GM12801 (cell line): ENCODE measurements around the gene IPP.

Experiments
- TF ChIP-seq, protein P1 (sequence below): IDR thresholded peaks from one replicate; pipeline ENCODE4 v1.5.1; 2011; ENCODE audit warnings: control low read depth; ENCODE audit not compliant: insufficient read length; ENCODE audit errors: extremely low read depth

The IPP gene

DNA sequence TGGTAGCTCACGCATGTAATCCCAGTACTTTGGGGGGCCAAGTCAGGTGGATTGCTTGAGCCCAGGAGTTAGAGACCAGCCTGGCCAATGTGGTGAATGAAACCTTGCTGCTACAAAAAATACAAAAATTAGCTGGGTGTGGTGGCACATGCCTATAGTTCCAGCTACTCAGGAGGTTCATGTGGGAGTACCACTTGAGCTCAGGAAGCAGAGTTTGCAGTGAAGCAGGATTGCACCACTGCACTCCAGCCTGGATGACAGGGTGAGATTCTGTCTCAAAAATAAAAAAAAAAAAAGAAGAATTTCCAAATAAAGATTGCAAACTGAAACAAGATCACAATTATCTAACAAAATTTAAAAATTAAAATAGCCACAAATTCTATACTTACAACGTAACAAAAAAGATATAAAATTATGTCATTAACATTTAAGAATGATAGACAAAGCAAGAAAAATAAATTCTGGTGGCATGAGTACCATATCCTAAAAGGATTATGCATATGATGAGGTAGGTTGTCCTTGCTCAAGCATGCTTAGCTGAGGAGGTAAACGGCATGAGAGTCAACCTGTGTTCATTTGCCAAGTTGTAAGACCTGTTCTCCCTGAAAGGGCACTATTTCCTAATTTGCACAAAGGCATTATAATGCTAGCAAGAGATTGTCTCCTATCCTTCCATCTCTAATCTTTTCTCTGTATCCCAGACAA, 20.2 kb downstream of the IPP start:
- TF ChIP-seq, protein P1, sequence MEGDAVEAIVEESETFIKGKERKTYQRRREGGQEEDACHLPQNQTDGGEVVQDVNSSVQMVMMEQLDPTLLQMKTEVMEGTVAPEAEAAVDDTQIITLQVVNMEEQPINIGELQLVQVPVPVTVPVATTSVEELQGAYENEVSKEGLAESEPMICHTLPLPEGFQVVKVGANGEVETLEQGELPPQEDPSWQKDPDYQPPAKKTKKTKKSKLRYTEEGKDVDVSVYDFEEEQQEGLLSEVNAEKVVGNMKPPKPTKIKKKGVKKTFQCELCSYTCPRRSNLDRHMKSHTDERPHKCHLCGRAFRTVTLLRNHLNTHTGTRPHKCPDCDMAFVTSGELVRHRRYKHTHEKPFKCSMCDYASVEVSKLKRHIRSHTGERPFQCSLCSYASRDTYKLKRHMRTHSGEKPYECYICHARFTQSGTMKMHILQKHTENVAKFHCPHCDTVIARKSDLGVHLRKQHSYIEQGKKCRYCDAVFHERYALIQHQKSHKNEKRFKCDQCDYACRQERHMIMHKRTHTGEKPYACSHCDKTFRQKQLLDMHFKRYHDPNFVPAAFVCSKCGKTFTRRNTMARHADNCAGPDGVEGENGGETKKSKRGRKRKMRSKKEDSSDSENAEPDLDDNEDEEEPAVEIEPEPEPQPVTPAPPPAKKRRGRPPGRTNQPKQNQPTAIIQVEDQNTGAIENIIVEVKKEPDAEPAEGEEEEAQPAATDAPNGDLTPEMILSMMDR = no peak

DNA sequence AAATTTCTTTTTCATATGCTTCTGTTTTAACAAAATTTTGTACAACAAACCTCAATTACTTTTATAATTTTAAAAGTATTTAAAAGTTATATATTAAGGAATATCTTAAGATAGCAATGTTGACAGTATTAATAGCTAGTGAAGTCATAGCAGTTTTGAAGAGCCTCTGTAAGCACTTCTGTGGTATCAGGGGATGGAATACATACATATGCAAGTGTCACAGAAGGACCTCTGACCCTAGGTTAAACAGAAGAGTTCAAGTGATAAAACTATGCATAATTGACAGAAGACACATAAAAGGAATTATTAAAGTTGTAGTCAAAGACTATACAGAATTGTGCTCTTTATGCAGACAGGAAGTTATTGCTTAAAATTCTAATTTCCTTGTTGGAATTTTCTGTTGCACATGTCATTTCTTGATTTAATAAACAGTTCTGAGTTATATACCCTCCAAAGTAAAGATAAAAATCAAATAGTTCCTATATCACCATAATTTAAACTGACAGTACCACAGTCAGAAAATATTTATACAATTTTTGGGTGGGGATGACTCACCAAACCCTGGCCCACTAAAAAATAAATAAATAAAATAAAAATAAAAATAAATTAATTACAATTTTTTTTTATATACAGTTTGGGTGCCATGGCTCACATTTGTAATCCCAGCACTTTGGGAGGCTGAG, 27.1 kb downstream of the IPP start:
- TF ChIP-seq, protein P1 = no peak

DNA sequence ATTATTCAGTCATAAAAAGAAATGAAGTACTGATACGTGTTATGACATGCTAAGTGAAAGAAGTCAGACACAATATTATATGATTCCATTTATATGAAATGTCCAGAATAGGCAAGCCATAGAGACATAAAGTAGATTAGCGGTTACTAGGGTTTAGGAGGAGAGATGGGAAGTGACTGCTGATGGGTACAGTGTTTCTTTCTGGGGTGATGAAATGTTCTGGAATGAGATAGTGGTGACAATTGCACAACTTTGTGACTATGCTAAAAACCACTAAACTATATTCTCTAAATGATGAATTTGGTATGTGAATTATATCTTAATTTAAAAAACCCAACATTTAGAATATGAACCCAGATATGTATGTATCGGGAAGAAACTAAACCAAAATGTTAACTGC, 27.6 kb downstream of the IPP start:
- TF ChIP-seq, protein P1 = no peak

DNA sequence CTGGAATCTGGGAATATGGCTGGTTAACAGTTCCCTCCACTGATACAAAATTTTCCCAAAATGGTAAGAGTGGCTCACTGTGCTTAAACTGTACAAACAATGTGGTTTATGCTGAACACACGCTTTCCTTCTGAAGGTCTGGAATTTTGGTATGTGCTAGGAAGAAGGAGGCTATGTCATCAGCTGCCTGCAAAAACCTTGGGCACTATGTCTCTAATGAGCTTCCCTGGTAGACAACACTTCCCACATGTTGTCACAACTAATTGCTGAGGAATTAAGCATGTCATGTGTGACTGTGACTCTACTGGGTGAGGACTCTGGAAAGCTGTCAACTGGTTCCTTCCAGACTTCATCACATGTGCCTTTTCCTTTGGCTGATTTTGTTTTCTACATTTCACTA, 29.2 kb downstream of the IPP start:
- TF ChIP-seq, protein P1 = no peak

DNA sequence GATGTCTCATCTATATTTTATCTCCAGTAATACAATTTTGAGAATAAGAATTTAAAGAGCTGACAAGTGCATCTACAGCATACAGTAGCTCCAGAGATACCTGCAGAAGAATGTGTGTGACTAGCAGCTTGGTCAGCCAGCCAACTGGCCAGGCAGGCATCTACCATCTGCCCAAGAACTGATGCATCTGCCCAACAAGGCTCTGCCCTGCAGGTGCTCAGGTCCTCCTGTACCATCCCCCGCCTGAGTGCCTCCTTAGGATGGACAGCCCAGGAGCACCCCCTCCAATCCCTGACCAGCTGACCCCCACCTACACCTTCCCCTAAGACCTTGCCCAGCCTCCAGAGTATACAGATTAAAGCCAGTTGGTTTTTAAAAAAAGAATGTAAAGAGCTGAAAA, 32.2 kb downstream of the IPP start:
- TF ChIP-seq, protein P1 = no peak

DNA sequence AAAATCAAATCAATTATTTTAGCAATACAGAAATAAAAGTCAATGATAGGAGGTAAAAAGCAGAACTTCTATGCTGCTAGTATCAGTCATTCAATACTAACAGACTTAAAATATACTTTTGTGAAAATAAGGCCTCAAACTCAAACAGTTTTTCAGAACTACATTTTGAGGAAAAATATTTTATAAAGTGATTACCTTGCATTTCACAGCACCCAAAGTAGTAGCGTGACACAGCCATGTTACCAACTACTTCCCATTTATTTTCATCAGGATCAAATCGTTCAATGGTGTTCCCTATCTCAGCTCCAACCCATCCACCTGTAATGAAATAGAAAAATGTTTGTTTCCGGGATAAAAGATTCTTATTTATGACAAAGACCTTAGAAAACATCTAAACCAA, 33.8 kb downstream of the IPP start:
- TF ChIP-seq, protein P1 = no peak

DNA sequence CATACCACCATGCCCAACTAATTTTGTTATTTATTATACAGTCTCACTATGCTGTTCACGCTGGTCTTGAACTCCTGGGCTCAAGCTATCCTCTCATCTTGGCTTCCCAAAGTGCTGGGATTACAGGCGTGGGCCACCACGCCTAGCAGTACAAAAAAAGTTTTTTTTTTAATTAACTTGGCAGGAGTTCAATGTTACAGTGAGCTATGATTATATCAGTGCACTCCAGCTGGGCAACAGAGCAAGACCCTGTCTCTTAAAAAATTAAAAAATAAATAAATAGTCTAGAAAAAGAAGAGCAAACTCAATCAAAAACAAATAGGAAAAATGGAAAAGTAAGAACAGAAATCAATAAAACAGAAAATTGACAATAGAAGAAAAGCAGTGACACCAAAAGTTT, 36.7 kb downstream of the IPP start:
- TF ChIP-seq, protein P1 = no peak
